GM19351 (cell line): ENCODE results near the gene LMO7.
A peak's percentile ranks its signal among the peaks of the same experiment; 100 is the strongest.

ENCODE experiments used
- ATAC-seq: cut with Tn5 transposase; IDR thresholded peaks from one replicate; pipeline ENCODE4 v1.9.1; 2021; ENCODE audit warnings: mild to moderate bottlenecking, moderate library complexity; ENCODE audit not compliant: unreplicated experiment

LMO7 gene

GRCh38 chr13:75832812-75833211, 196.7 kb downstream of the LMO7 start:
- ATAC-seq, result no peak

GRCh38 chr13:75836441-75836840, 200.3 kb downstream of the LMO7 start:
- no peak for ATAC-seq

- no peak for ATAC-seq
Measured at GRCh38 chr13:75838366-75839005, 202.4 kb downstream of the LMO7 start.

GRCh38 chr13:75839406-75839805, 203.3 kb downstream of the LMO7 start:
- no peak for ATAC-seq

GRCh38 chr13:75841905-75842304, 205.8 kb downstream of the LMO7 start:
- no peak for ATAC-seq

- ATAC-seq, result no peak
Measured at GRCh38 chr13:75843074-75843473, 206.9 kb downstream of the LMO7 start.

GRCh38 chr13:75843991-75844390, 207.9 kb downstream of the LMO7 start:
- no peak for ATAC-seq

- ATAC-seq, result peak; percentile 58
Measured at GRCh38 chr13:75847588-75847987, 211.5 kb downstream of the LMO7 start.

GRCh38 chr13:75850916-75851315, 214.8 kb downstream of the LMO7 start:
- ATAC-seq, result no peak

GRCh38 chr13:75855216-75855615, 219.1 kb downstream of the LMO7 start:
- ATAC-seq, result no peak

GRCh38 chr13:75855847-75856246, 219.7 kb downstream of the LMO7 start:
- no peak for ATAC-seq

- no peak for ATAC-seq
Measured at GRCh38 chr13:75857291-75857690, 221.2 kb downstream of the LMO7 start.

GRCh38 chr13:75860935-75861334, 224.8 kb downstream of the LMO7 start:
- ATAC-seq, result no peak

GRCh38 chr13:75861786-75862185, 225.7 kb downstream of the LMO7 start:
- no peak for ATAC-seq

GRCh38 chr13:75864718-75865117, 228.6 kb downstream of the LMO7 start:
- no peak for ATAC-seq

GRCh38 chr13:75867379-75868117, 231.4 kb downstream of the LMO7 start:
- ATAC-seq, result no peak

GRCh38 chr13:75869981-75870380, 233.9 kb downstream of the LMO7 start:
- no peak for ATAC-seq

GRCh38 chr13:75870397-75870903, 234.3 kb downstream of the LMO7 start:
- no peak for ATAC-seq

- no peak for ATAC-seq
Measured at GRCh38 chr13:75871059-75871458, 234.9 kb downstream of the LMO7 start.

GRCh38 chr13:75872980-75873379, 236.8 kb downstream of the LMO7 start:
- ATAC-seq, result no peak

GRCh38 chr13:75873494-75873893, 237.4 kb downstream of the LMO7 start:
- ATAC-seq, result no peak

- ATAC-seq, result no peak
Measured at GRCh38 chr13:75875450-75875849, 239.3 kb downstream of the LMO7 start.
